HepG2 (cell line): ENCODE measurements around the gene NDRG2. TPM values are rescaled to one million over a fixed set of nuclear protein-coding genes. Genes with fewer than 3 reads are reported as not detected.

Source experiments
- BCL6 ChIP-seq: IDR thresholded peaks from 2 replicates; pipeline ENCODE4 v1.6.1; 2016; ENCODE audit warnings: missing genetic modification reagents, missing compliant biosample characterization
- GLI4 ChIP-seq: sonication (generic); formaldehyde crosslinking; IDR thresholded peaks from 2 replicates; pipeline ENCODE4 v1.5.1; 2020; ENCODE audit warnings: missing genetic modification reagents, mild to moderate bottlenecking, moderate library complexity, borderline replicate concordance
- KDM3A ChIP-seq: IDR thresholded peaks from 2 replicates; pipeline ENCODE4 v1.6.1; 2018; ENCODE audit warnings: low read depth, missing compliant biosample characterization
- KLF9 ChIP-seq: IDR thresholded peaks from 2 replicates; pipeline ENCODE4 v1.6.1; 2016; ENCODE audit warnings: low read depth
- MAFF ChIP-seq: IDR thresholded peaks from 2 replicates; pipeline ENCODE4 v1.6.1; 2011; ENCODE audit warnings: low read depth, low read length, improper control_type of control experiment
- NFE2L2 ChIP-seq: fragments of 150-350 bp; IDR thresholded peaks from 2 replicates; pipeline ENCODE4 v1.6.1; 2014; ENCODE audit warnings: low read length
- NR2F6 ChIP-seq, 2 experiments: IDR thresholded peaks; 2 replicates each; pipeline ENCODE4 v1.6.1; 2016; ENCODE audit warnings: antibody characterized with exemption in 1 of 2, mild to moderate bottlenecking in 1 of 2
- POLR2AphosphoS5 ChIP-seq: IDR thresholded peaks from 2 replicates; pipeline ENCODE4 v1.6.1; 2012; ENCODE audit warnings: low read depth, low read length
- PTBP1 ChIP-seq: fragments of 200-400 bp; formaldehyde crosslinking; IDR thresholded peaks from 2 replicates; pipeline ENCODE4 v1.6.1; 2018; ENCODE audit warnings: low read length, low read depth; ENCODE audit not compliant: poor library complexity, severe bottlenecking
- RXRA ChIP-seq: sonication (generic); formaldehyde crosslinking; IDR thresholded peaks from 2 replicates; pipeline ENCODE4 v1.5.1; 2020; ENCODE audit warnings: missing genetic modification reagents
- SOX6 ChIP-seq, 2 experiments: fragments of 450-650 bp in 1 of 2; sonication (generic) in 1 of 2; formaldehyde crosslinking in 1 of 2; IDR thresholded peaks; 2 replicates each; pipeline versions ENCODE4 v1.4.0 to v1.6.1; 2017 to 2020; ENCODE audit warnings: antibody characterized with exemption in 1 of 2, mild to moderate bottlenecking in 1 of 2, missing genetic modification reagents in 1 of 2
- TSC22D2 ChIP-seq: sonication (generic); formaldehyde crosslinking; IDR thresholded peaks from 2 replicates; pipeline ENCODE4 v1.5.1; 2020; ENCODE audit warnings: missing genetic modification reagents, mild to moderate bottlenecking, borderline replicate concordance
- ZFP91 ChIP-seq: sonication (generic); formaldehyde crosslinking; IDR thresholded peaks from 2 replicates; pipeline ENCODE4 v1.9.0; 2022; ENCODE audit warnings: missing genetic modification reagents, mild to moderate bottlenecking, borderline replicate concordance
- ZFX ChIP-seq: sonication (generic); formaldehyde crosslinking; IDR thresholded peaks from 2 replicates; pipeline ENCODE4 v1.4.0; 2020; ENCODE audit warnings: mild to moderate bottlenecking, low read depth, missing genetic modification reagents, moderate library complexity
- ZMYM2 ChIP-seq: sonication (generic); formaldehyde crosslinking; IDR thresholded peaks from 2 replicates; pipeline ENCODE4 v1.8.0; 2022; ENCODE audit warnings: mild to moderate bottlenecking, missing genetic modification reagents
- ZNF235 ChIP-seq: sonication (generic); formaldehyde crosslinking; IDR thresholded peaks from 2 replicates; pipeline ENCODE4 v1.8.1; 2023; ENCODE audit warnings: mild to moderate bottlenecking, missing genetic modification reagents, borderline replicate concordance
- ZNF567 ChIP-seq: sonication (generic); formaldehyde crosslinking; IDR thresholded peaks from 2 replicates; pipeline ENCODE4 v1.8.1; 2023; ENCODE audit warnings: mild to moderate bottlenecking, missing genetic modification reagents, borderline replicate concordance
- ZNF572 ChIP-seq: sonication (generic); formaldehyde crosslinking; IDR thresholded peaks from 2 replicates; pipeline ENCODE4 v1.5.1; 2020; ENCODE audit warnings: mild to moderate bottlenecking, missing genetic modification reagents
- ZNF75D ChIP-seq: sonication (generic); formaldehyde crosslinking; IDR thresholded peaks from 2 replicates; pipeline ENCODE4 v1.8.1; 2023; ENCODE audit warnings: missing genetic modification reagents, mild to moderate bottlenecking, borderline replicate concordance
- polyA plus RNA-seq, 8 experiments: library from polyadenylated mRNA; depleted of rRNA in 3 of 8; stranded (reverse) in 7 of 8; unstranded in 1 of 8; fragments of >200 nt; fragmentation: Illumina TruSeq in 4 of 8; extraction: Trizol in 4 of 8; gene quantifications; 2 replicates each; pipeline versions ENCODE4 v1.2.1 to v1.2.3, GENCODE V29; 2011 to 2016; ENCODE audit warnings: low read depth in 4 of 8, missing spikeins in 1 of 8, mixed read lengths in 1 of 8; ENCODE audit not compliant: insufficient read depth in 1 of 8
- total RNA-seq, 5 experiments: library from RNA; depleted of rRNA; stranded (reverse); fragments of >200 nt; fragmentation: Illumina TruSeq; extraction: Trizol; gene quantifications; 2 replicates each; pipeline ENCODE4 v1.2.3, GENCODE V29; 2016; ENCODE audit warnings: low read depth in 1 of 5
- TF ChIP-seq, protein P1 (sequence below): sonication (generic); formaldehyde crosslinking; IDR thresholded peaks from 2 replicates; pipeline ENCODE4 v1.5.1; 2020; ENCODE audit warnings: mild to moderate bottlenecking, missing genetic modification reagents, moderate library complexity
- TF ChIP-seq, protein P2 (sequence below): sonication (generic); formaldehyde crosslinking; IDR thresholded peaks from 2 replicates; pipeline ENCODE4 v1.8.0; 2022; ENCODE audit warnings: mild to moderate bottlenecking, missing genetic modification reagents, borderline replicate concordance

The NDRG2 gene
- total and polyA plus RNA-seq, 2 of the 13 experiments (the other 11 are each of a cell fraction or from before 2014, with no cell fraction given), result 27.2 to 189 TPM

DNA sequence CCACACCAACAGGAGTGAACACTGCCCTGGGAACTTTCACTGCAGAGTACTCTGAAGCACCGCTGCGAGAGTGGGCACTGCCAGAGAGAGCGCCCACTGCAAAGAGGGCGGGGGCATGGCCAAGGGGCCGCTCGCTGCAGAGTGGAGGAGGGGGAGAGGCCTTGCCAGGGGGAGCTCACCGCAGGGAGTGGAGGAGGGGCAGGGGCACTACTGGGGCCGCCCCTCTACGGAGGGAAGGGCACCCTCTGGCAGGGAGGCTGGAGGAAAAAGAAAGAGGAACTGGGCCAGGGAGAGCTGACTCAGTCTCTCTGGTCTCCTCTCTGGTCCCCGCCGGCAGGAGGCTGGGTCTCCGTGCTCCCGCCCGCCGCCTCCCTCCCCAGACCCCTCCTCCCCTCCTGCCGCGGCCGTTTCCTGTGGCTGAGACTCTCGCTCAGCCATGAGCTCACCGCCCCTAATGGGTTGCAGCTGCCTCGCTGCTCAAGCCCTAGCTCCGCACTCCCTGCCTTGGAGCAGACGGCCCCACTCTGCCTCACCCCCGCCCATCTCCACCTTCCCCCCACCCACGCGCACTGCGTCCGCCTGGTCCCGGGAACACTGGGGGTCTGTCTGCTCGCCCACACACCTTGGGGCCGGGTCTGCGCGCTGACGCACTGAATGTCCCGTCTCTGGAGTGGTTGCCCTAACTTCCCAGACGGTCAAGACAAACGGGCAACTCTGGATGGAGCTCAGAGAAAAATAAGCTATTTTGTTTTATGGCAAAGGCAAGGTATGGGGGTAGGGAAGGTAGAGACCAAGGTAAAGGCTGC, 46.6 kb upstream of the NDRG2 start (continued):
- no peak for TF ChIP-seq GLI4
- no peak for TF ChIP-seq MAFF
- no peak for TF ChIP-seq RXRA (CRISPR knock-in tag)
- no peak for TF ChIP-seq SOX6 (IDR thresholded peaks at IDR 0.05)
- TF ChIP-seq SOX6 (CRISPR knock-in tag; IDR thresholded peaks at IDR 0.05), result no peak
- TF ChIP-seq ZFP91 (CRISPR knock-in tag), result peak; percentile 74
- no peak; the same call in 1 of the 2 replicates for TF ChIP-seq TSC22D2 (CRISPR knock-in tag)
- no peak for TF ChIP-seq ZNF567 (CRISPR knock-in tag)
- 0 out of 2 replicates have a peak, but pooled peaks have one; percentile 41 for TF ChIP-seq ZNF235 (CRISPR knock-in tag)
- no peak for TF ChIP-seq ZNF75D (CRISPR knock-in tag)
- TF ChIP-seq ZFX (CRISPR knock-in tag), result peak; percentile 7; the same call in 1 of the 2 replicates
- TF ChIP-seq NFE2L2, result no peak
- TF ChIP-seq PTBP1, result no peak
- TF ChIP-seq ZNF572 (CRISPR knock-in tag), result 0 out of 2 replicates have a peak, but pooled peaks have one; percentile 65
- no peak for TF ChIP-seq NR2F6 (IDR thresholded peaks at IDR 0.05)
- peak; percentile 7; the same call in 1 of the 2 replicates for TF ChIP-seq NR2F6 (CRISPR knock-in tag; IDR thresholded peaks at IDR 0.05)
- TF ChIP-seq, protein P1, sequence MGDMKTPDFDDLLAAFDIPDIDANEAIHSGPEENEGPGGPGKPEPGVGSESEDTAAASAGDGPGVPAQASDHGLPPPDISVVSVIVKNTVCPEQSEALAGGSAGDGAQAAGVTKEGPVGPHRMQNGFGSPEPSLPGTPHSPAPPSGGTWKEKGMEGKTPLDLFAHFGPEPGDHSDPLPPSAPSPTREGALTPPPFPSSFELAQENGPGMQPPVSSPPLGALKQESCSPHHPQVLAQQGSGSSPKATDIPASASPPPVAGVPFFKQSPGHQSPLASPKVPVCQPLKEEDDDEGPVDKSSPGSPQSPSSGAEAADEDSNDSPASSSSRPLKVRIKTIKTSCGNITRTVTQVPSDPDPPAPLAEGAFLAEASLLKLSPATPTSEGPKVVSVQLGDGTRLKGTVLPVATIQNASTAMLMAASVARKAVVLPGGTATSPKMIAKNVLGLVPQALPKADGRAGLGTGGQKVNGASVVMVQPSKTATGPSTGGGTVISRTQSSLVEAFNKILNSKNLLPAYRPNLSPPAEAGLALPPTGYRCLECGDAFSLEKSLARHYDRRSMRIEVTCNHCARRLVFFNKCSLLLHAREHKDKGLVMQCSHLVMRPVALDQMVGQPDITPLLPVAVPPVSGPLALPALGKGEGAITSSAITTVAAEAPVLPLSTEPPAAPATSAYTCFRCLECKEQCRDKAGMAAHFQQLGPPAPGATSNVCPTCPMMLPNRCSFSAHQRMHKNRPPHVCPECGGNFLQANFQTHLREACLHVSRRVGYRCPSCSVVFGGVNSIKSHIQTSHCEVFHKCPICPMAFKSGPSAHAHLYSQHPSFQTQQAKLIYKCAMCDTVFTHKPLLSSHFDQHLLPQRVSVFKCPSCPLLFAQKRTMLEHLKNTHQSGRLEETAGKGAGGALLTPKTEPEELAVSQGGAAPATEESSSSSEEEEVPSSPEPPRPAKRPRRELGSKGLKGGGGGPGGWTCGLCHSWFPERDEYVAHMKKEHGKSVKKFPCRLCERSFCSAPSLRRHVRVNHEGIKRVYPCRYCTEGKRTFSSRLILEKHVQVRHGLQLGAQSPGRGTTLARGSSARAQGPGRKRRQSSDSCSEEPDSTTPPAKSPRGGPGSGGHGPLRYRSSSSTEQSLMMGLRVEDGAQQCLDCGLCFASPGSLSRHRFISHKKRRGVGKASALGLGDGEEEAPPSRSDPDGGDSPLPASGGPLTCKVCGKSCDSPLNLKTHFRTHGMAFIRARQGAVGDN (CRISPR knock-in tag), result peak; percentile 73
- 0 out of 2 replicates have a peak, but pooled peaks have one; percentile 32 for TF ChIP-seq ZMYM2 (CRISPR knock-in tag)
- TF ChIP-seq KDM3A (CRISPR knock-in tag), result 0 out of 2 replicates have a peak, but pooled peaks have one; percentile 59
- peak; percentile 51 for TF ChIP-seq BCL6 (CRISPR knock-in tag)
- peak; percentile 48; the same call in 1 of the 2 replicates for TF ChIP-seq POLR2AphosphoS5
- TF ChIP-seq, protein P2, sequence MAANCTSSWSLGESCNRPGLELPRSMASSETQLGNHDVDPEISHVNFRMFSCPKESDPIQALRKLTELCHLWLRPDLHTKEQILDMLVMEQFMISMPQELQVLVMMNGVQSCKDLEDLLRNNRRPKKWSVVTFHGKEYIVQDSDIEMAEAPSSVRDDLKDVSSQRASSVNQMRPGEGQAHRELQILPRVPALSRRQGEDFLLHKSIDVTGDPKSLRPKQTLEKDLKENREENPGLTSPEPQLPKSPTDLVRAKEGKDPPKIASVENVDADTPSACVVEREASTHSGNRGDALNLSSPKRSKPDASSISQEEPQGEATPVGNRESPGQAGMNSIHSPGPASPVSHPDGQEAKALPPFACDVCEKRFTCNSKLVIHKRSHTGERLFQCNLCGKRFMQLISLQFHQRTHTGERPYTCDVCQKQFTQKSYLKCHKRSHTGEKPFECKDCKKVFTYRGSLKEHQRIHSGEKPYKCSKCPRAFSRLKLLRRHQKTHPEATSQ, result no peak
- no peak for TF ChIP-seq KLF9 (CRISPR knock-in tag)
